HFFc6 (cell line): ENCODE data around the gene MOK. TPM values are rescaled to one million over a fixed set of nuclear protein-coding genes. Genes with fewer than 3 reads are reported as not detected.
"Not testable (repeated sequence)": the region's sequence is repeated elsewhere in the genome, so short reads cannot be mapped to it uniquely, and the experiment has no call there.

Source experiments
- DNase-seq: peaks from one replicate; pipeline ENCODE4 v3.0.0-alpha.2; 2018
- H3K27ac Mint-ChIP-seq: 2 replicates; pipeline ENCODE4 v1.8.0; 2020; ENCODE audit warnings: mild to moderate bottlenecking, mixed read lengths
- H3K27me3 Mint-ChIP-seq: 2 replicates; pipeline ENCODE4 v1.8.0; 2021; ENCODE audit warnings: mild to moderate bottlenecking, moderate library complexity, mixed read lengths; ENCODE audit not compliant: insufficient read depth
- H3K36me3 Mint-ChIP-seq: 2 replicates; pipeline ENCODE4 v1.8.0; 2021; ENCODE audit warnings: low read depth, mixed read lengths
- H3K4me1 Mint-ChIP-seq: 2 replicates; pipeline ENCODE4 v1.8.0; 2020; ENCODE audit warnings: low read depth, mixed read lengths
- H3K4me3 Mint-ChIP-seq: 2 replicates; pipeline ENCODE4 v1.8.0; 2020; ENCODE audit warnings: mild to moderate bottlenecking, moderate library complexity, mixed read lengths
- H3K9me3 Mint-ChIP-seq: 2 replicates; pipeline ENCODE4 v1.8.0; 2020; ENCODE audit warnings: mild to moderate bottlenecking, mixed read lengths
- CTCF ChIP-seq: fragments of 200-600 bp; sonication (generic); IDR thresholded peaks from 2 replicates; pipeline ENCODE4 v1.5.0; 2021; ENCODE audit warnings: antibody characterized with exemption, mild to moderate bottlenecking
- total RNA-seq, 6 experiments: library from RNA; stranded (reverse); fragmentation: NEBNext Ultra II Directional; extraction: Animal tissue kit (Norgen Biotek cat#: 25700); gene quantifications; 2 replicates in 1 of 6; 3 replicates in 5 of 6; pipeline ENCODE4 v1.2.3, GENCODE V29; 2021

The MOK gene
- total RNA-seq, 6 experiments from 2014 or later, result 11.5 to 18.7 (median 14.8) TPM

GRCh38 chr14:102330806-102331205 is 25.8 kb upstream of the MOK start:
- peaks cover 5% of the 10 kb centered on the region; the same call in 1 of the 2 replicates for H3K4me1 Mint-ChIP-seq
- no peaks in the 10 kb centered on the region; the same call in 1 of the 2 replicates for H3K27me3 Mint-ChIP-seq
- TF ChIP-seq CTCF, result no peak
- no peak for DNase-seq
- peaks cover 8% of the 10 kb centered on the region for H3K36me3 Mint-ChIP-seq
- no peak overlapping the region for H3K27ac Mint-ChIP-seq
- no peaks in the 10 kb centered on the region for H3K9me3 Mint-ChIP-seq
- H3K4me3 Mint-ChIP-seq, result no peak overlapping the region

GRCh38 chr14:102329381-102329780 is 24.4 kb upstream of the MOK start:
- DNase-seq, H3K4me1 Mint-ChIP-seq, H3K36me3 Mint-ChIP-seq, H3K9me3 Mint-ChIP-seq, H3K27me3 Mint-ChIP-seq, H3K27ac Mint-ChIP-seq, H3K4me3 Mint-ChIP-seq: not testable (repeated sequence)

- peaks cover 8% of the 10 kb centered on the region for H3K36me3 Mint-ChIP-seq
- H3K27me3 Mint-ChIP-seq, result no peaks in the 10 kb centered on the region
- H3K9me3 Mint-ChIP-seq, result no peaks in the 10 kb centered on the region
- H3K4me1 Mint-ChIP-seq, result peaks cover 8% of the 10 kb centered on the region
- H3K4me3 Mint-ChIP-seq, result no peak overlapping the region
- no peak overlapping the region for H3K27ac Mint-ChIP-seq
- TF ChIP-seq CTCF, result no peak
- DNase-seq, result no peak
These were observed 21.6 kb upstream of the MOK start for GRCh38 chr14:102326583-102326982.

GRCh38 chr14:102325791-102326345 is 20.9 kb upstream of the MOK start:
- DNase-seq, result no peak
- H3K36me3 Mint-ChIP-seq, result peaks cover 8% of the 10 kb centered on the region
- no peak overlapping the region for H3K4me3 Mint-ChIP-seq
- H3K27me3 Mint-ChIP-seq, result no peaks in the 10 kb centered on the region
- H3K9me3 Mint-ChIP-seq, result no peaks in the 10 kb centered on the region
- TF ChIP-seq CTCF, result no peak
- peaks cover 8% of the 10 kb centered on the region for H3K4me1 Mint-ChIP-seq
- no peak overlapping the region for H3K27ac Mint-ChIP-seq

GRCh38 chr14:102323102-102323501 is 18.1 kb upstream of the MOK start:
- Mint-ChIP-seq H3K27ac (peak overlapping the region; percentile 63), H3K36me3 (peaks cover 8% of the 10 kb centered on the region), H3K4me3 (no peak overlapping the region)

More at GRCh38 chr14:102323102-102323501, 18.1 kb upstream of the MOK start:
- Mint-ChIP-seq H3K27me3 (peaks cover 2% of the 10 kb centered on the region; the same call in 1 of the 2 replicates), H3K9me3 (no peaks in the 10 kb centered on the region), H3K4me1 (peaks cover 25% of the 10 kb centered on the region)
- peak; percentile 76 for TF ChIP-seq CTCF
- peak; percentile 78 for DNase-seq
